A549 (cell line): ENCODE measurements around the gene RUNX2. TPM values are rescaled to one million over a fixed set of nuclear protein-coding genes. Genes with fewer than 3 reads are reported as not detected.

Experiments
- ATAC-seq, 2 experiments: fragments of 200-7000 bp in 1 of 2; fragments of >200 bp in 1 of 2; cut with Nextera tagmentation in 1 of 2; cut with Tn5 transposase in 1 of 2; 3 replicates each; pipeline versions ENCODE4 v1.8.0 to v1.9.1; 2018 to 2020; ENCODE audit warnings: mild to moderate bottlenecking in 1 of 2, moderate library complexity in 1 of 2
- CTCF ChIA-PET: fragments of 300-600 bp; sonication (Branson Sonifier 250); formaldehyde crosslinking; extraction: SDS; loops from one replicate; lab custom pipeline; 2021; ENCODE audit warnings: antibody characterized with exemption, inconsistent platforms; lab: Yijun Ruan, JAX
- POLR2A ChIA-PET: fragments of 350-600 bp; formaldehyde crosslinking; extraction: SDS; loops from one replicate; lab custom pipeline; 2021; ENCODE audit warnings: antibody characterized with exemption, inconsistent platforms; lab: Yijun Ruan, JAX
- DNase-seq, 2 experiments: peaks; one replicate each; pipeline versions ENCODE4 v3.0.0 to v3.0.0-alpha.2; 2011 to 2016; ENCODE audit warnings: low read depth in 1 of 2, low spot score in 1 of 2
- FAIRE-seq: peaks from 2 replicates; lab custom pipeline; 2011; peaks lifted over from hg19 to GRCh38; lab: Jason Lieb, UNC
- H3K27ac ChIP-seq, 2 experiments: fragments of >200 bp; sonication (Bioruptor Twin); formaldehyde crosslinking; 3 replicates each; pipeline ENCODE4 v1.5.1; 2016 to 2017
- H3K4me1 ChIP-seq: fragments of >200 bp; sonication (Bioruptor Twin); formaldehyde crosslinking; 3 replicates; pipeline ENCODE4 v1.6.1; 2016
- H3K4me2 ChIP-seq: fragments of >200 bp; sonication (Bioruptor Twin); formaldehyde crosslinking; 3 replicates; pipeline ENCODE4 v1.6.1; 2016
- H3K4me3 ChIP-seq: fragments of >200 bp; sonication (Bioruptor Twin); formaldehyde crosslinking; 3 replicates; pipeline ENCODE4 v1.5.1; 2016
- H3K9me3 ChIP-seq: fragments of >200 bp; sonication (Bioruptor Twin); formaldehyde crosslinking; 3 replicates; pipeline ENCODE4 v1.6.1; 2016
- CEBPB ChIP-seq, 2 experiments: fragments of >200 bp in 1 of 2; sonication (Bioruptor Twin) in 1 of 2; formaldehyde crosslinking in 1 of 2; IDR thresholded peaks; 2 replicates each; pipeline ENCODE4 v1.6.1; 2012 to 2016
- CHD4 ChIP-seq: fragments of 200-600 bp; sonication (generic); IDR thresholded peaks from 2 replicates; pipeline ENCODE4 v1.6.1; 2016; ENCODE audit warnings: antibody characterized with exemption, mild to moderate bottlenecking, borderline replicate concordance
- EHF ChIP-seq: fragments of 250-450 bp; sonication (Bioruptor Pico); IDR thresholded peaks from 2 replicates; pipeline ENCODE4 v1.5.0; 2020; ENCODE audit warnings: mild to moderate bottlenecking
- EHMT2 ChIP-seq: fragments of 200-600 bp; sonication (generic); IDR thresholded peaks from 2 replicates; pipeline ENCODE4 v1.6.1; 2016; ENCODE audit warnings: antibody characterized with exemption, low read depth, mild to moderate bottlenecking, moderate library complexity
- EP300 ChIP-seq, 2 experiments: fragments of >200 bp; sonication (Bioruptor Twin); formaldehyde crosslinking; IDR thresholded peaks; 2 replicates in 1 of 2; 3 replicates in 1 of 2; pipeline ENCODE4 v1.6.1; 2016 to 2017
- FOSB ChIP-seq: fragments of 250-450 bp; sonication (Bioruptor Pico); IDR thresholded peaks from 2 replicates; pipeline ENCODE4 v1.5.0; 2020; ENCODE audit warnings: mild to moderate bottlenecking, moderate library complexity
- FOXS1 ChIP-seq: fragments of 250-450 bp; sonication (Bioruptor Pico); IDR thresholded peaks from 2 replicates; pipeline ENCODE4 v1.5.0; 2020; ENCODE audit warnings: mild to moderate bottlenecking, moderate library complexity
- JUN ChIP-seq, 2 experiments: fragments of >200 bp; sonication (Bioruptor Twin); formaldehyde crosslinking; IDR thresholded peaks; 2 replicates in 1 of 2; 3 replicates in 1 of 2; pipeline ENCODE4 v1.6.1; 2016 to 2017
- KDM1A ChIP-seq: fragments of 200-600 bp; sonication (generic); IDR thresholded peaks from 2 replicates; pipeline ENCODE4 v1.6.1; 2016; ENCODE audit warnings: low read depth, mild to moderate bottlenecking
- KDM5A ChIP-seq: fragments of 200-600 bp; sonication (generic); IDR thresholded peaks from 2 replicates; pipeline ENCODE4 v1.6.1; 2016; ENCODE audit warnings: antibody characterized with exemption, mild to moderate bottlenecking
- MAFK ChIP-seq: fragments of 450-650 bp; IDR thresholded peaks from 2 replicates; pipeline ENCODE4 v1.6.1; 2014; ENCODE audit not compliant: partially characterized antibody
- MYC ChIP-seq: IDR thresholded peaks from 2 replicates; pipeline ENCODE4 v1.6.1; 2012; ENCODE audit warnings: mild to moderate bottlenecking, inconsistent platforms, low read length, improper control_type of control experiment, borderline replicate concordance
- NFE2L2 ChIP-seq: fragments of 150-350 bp; conservative IDR thresholded peaks from 2 replicates; pipeline ENCODE4 v1.6.1; 2014; ENCODE audit warnings: low read length
- NPAS2 ChIP-seq: fragments of 250-450 bp; sonication (Bioruptor Pico); IDR thresholded peaks from 2 replicates; pipeline ENCODE4 v1.8.0; 2022; ENCODE audit warnings: mild to moderate bottlenecking, moderate library complexity, borderline replicate concordance
- PHF8 ChIP-seq: fragments of 200-600 bp; sonication (generic); IDR thresholded peaks from 2 replicates; pipeline ENCODE4 v1.6.1; 2016; ENCODE audit warnings: low read depth, mild to moderate bottlenecking, antibody characterized with exemption, moderate library complexity, borderline replicate concordance
- POLR2A ChIP-seq: IDR thresholded peaks from 2 replicates; pipeline ENCODE4 v1.6.1; 2012; ENCODE audit warnings: mild to moderate bottlenecking, low read length
- RAD21 ChIP-seq, 2 experiments: fragments of >200 bp in 1 of 2; sonication (Bioruptor Twin) in 1 of 2; formaldehyde crosslinking in 1 of 2; IDR thresholded peaks in 1 of 2; conservative IDR thresholded peaks in 1 of 2; 2 replicates in 1 of 2; 3 replicates in 1 of 2; pipeline ENCODE4 v1.6.1; 2012 to 2018; ENCODE audit warnings: inconsistent platforms in 1 of 2
- RARB ChIP-seq: fragments of 250-450 bp; sonication (Bioruptor Pico); IDR thresholded peaks from 2 replicates; pipeline ENCODE4 v1.8.0; 2021; ENCODE audit warnings: mild to moderate bottlenecking, moderate library complexity
- RFX5 ChIP-seq: fragments of 450-650 bp; IDR thresholded peaks from 2 replicates; pipeline ENCODE4 v1.7.1; 2014; ENCODE audit warnings: antibody characterized with exemption, mild to moderate bottlenecking, moderate library complexity
- RNF2 ChIP-seq: fragments of 200-600 bp; sonication (generic); IDR thresholded peaks from 2 replicates; pipeline ENCODE4 v1.6.1; 2016; ENCODE audit warnings: low read depth, mild to moderate bottlenecking, antibody characterized with exemption, moderate library complexity, borderline replicate concordance
- SMC3 ChIP-seq: fragments of >200 bp; sonication (Bioruptor Twin); formaldehyde crosslinking; IDR thresholded peaks from 3 replicates; pipeline ENCODE4 v1.6.1; 2018; ENCODE audit warnings: inconsistent platforms
- SREBF2 ChIP-seq: fragments of 450-650 bp; IDR thresholded peaks from 2 replicates; pipeline ENCODE4 v1.6.1; 2014; ENCODE audit warnings: mild to moderate bottlenecking, moderate library complexity
- ZNF302 ChIP-seq: fragments of 250-450 bp; sonication (Bioruptor Pico); IDR thresholded peaks from 2 replicates; pipeline ENCODE4 v1.9.0; 2021; ENCODE audit warnings: inconsistent platforms, mild to moderate bottlenecking, moderate library complexity
- ZSCAN20 ChIP-seq: fragments of 250-450 bp; sonication (Bioruptor Pico); IDR thresholded peaks from 2 replicates; pipeline ENCODE4 v1.8.0; 2022; ENCODE audit warnings: mild to moderate bottlenecking, moderate library complexity
- WGBS: methylation state at CpG from one replicate; pipeline ENCODE4 v1.1.6; 2017; ENCODE audit errors: missing lambda C conversion rate; 5-methylcytosine and 5-hydroxymethylcytosine counted together
- polyA plus RNA-seq, 4 experiments: library from polyadenylated mRNA; depleted of rRNA in 3 of 4; stranded (reverse); fragments of >200 nt; fragmentation: RNase III in 1 of 4; extraction: RNeasy Plus Mini Kit Qiagen cat#74134 plus additional on column Dnase treatment in 1 of 4; gene quantifications; 2 replicates in 3 of 4; 3 replicates in 1 of 4; pipeline ENCODE4 v1.2.3, GENCODE V29; 2011 to 2017
- TF ChIP-seq, protein P1 (sequence below): fragments of 250-450 bp; sonication (Bioruptor Pico); IDR thresholded peaks from 2 replicates; pipeline ENCODE4 v1.5.0; 2020; ENCODE audit warnings: low read depth, mild to moderate bottlenecking, moderate library complexity
- TF ChIP-seq, protein P2 (sequence below): fragments of >200 bp; sonication (Bioruptor Twin); formaldehyde crosslinking; IDR thresholded peaks from 3 replicates; pipeline ENCODE4 v1.6.1; 2016
- TF ChIP-seq, protein P3 (sequence below): fragments of 200-600 bp; sonication (generic); IDR thresholded peaks from 2 replicates; pipeline ENCODE4 v1.6.1; 2016; ENCODE audit warnings: antibody characterized with exemption, mild to moderate bottlenecking, moderate library complexity
- TF ChIP-seq, protein P4 (sequence below): fragments of >200 bp; sonication (Bioruptor Twin); formaldehyde crosslinking; IDR thresholded peaks from 3 replicates; pipeline ENCODE4 v1.5.1; 2016
- TF ChIP-seq, protein P5 (sequence below): fragments of 450-650 bp; IDR thresholded peaks from 2 replicates; pipeline ENCODE4 v1.6.1; 2014; ENCODE audit warnings: antibody characterized with exemption
- TF ChIP-seq, protein P6 (sequence below): IDR thresholded peaks from 2 replicates; pipeline ENCODE4 v1.6.1; 2012

RUNX2 gene
- polyA plus RNA-seq, 2 of the 4 experiments (the other 2 are of a cell fraction) = 0.13 to 0.83 TPM

DNA sequence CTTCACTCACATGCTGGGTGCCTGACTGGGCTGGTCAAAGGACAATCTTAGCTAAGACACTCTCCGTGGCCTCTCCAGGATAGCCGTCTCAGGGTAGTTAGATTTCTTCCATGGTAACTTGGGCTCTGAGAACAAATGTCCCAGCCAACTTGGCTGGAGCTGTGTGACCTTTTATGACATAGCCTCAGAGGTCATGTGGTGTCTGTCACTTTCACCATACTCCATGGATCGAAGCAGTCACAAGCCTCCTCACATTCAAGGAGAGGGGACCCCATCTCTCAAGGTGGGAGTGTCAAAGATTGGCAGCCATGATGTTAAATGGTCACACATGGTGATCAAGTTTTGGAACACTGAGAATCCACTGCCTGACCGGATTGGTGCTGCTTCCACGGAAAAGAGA is 240.5 kb downstream of the RUNX2 start:
- WGBS = 66% methylated on average over 5 of the region's 5 CpGs
- no peak for FAIRE-seq
- Histone ChIP-seq H3K4me1 (no peaks in the 10 kb centered on the region), H3K9me3 (no peaks in the 10 kb centered on the region)
- no peak for ATAC-seq
- TF ChIP-seq FOXS1 = no peak
- TF ChIP-seq, protein P1, sequence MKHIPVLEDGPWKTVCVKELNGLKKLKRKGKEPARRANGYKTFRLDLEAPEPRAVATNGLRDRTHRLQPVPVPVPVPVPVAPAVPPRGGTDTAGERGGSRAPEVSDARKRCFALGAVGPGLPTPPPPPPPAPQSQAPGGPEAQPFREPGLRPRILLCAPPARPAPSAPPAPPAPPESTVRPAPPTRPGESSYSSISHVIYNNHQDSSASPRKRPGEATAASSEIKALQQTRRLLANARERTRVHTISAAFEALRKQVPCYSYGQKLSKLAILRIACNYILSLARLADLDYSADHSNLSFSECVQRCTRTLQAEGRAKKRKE (CRISPR knock-in tag) = no peak
- TF ChIP-seq, protein P2, sequence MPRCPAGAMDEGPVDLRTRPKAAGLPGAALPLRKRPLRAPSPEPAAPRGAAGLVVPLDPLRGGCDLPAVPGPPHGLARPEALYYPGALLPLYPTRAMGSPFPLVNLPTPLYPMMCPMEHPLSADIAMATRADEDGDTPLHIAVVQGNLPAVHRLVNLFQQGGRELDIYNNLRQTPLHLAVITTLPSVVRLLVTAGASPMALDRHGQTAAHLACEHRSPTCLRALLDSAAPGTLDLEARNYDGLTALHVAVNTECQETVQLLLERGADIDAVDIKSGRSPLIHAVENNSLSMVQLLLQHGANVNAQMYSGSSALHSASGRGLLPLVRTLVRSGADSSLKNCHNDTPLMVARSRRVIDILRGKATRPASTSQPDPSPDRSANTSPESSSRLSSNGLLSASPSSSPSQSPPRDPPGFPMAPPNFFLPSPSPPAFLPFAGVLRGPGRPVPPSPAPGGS = no peak
- no peak for TF ChIP-seq ZSCAN20 (CRISPR knock-in tag)
- no peak for TF ChIP-seq FOSB (CRISPR knock-in tag)
- TF ChIP-seq, protein P3, sequence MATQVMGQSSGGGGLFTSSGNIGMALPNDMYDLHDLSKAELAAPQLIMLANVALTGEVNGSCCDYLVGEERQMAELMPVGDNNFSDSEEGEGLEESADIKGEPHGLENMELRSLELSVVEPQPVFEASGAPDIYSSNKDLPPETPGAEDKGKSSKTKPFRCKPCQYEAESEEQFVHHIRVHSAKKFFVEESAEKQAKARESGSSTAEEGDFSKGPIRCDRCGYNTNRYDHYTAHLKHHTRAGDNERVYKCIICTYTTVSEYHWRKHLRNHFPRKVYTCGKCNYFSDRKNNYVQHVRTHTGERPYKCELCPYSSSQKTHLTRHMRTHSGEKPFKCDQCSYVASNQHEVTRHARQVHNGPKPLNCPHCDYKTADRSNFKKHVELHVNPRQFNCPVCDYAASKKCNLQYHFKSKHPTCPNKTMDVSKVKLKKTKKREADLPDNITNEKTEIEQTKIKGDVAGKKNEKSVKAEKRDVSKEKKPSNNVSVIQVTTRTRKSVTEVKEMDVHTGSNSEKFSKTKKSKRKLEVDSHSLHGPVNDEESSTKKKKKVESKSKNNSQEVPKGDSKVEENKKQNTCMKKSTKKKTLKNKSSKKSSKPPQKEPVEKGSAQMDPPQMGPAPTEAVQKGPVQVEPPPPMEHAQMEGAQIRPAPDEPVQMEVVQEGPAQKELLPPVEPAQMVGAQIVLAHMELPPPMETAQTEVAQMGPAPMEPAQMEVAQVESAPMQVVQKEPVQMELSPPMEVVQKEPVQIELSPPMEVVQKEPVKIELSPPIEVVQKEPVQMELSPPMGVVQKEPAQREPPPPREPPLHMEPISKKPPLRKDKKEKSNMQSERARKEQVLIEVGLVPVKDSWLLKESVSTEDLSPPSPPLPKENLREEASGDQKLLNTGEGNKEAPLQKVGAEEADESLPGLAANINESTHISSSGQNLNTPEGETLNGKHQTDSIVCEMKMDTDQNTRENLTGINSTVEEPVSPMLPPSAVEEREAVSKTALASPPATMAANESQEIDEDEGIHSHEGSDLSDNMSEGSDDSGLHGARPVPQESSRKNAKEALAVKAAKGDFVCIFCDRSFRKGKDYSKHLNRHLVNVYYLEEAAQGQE = no peak
- TF ChIP-seq EHF (CRISPR knock-in tag) = no peak
- TF ChIP-seq MAFK = no peak
- no peak for TF ChIP-seq NPAS2 (CRISPR knock-in tag)
- TF ChIP-seq EP300 (IDR thresholded peaks at IDR 0.05) = no peak
- no peak for TF ChIP-seq SREBF2
- no peak for TF ChIP-seq RAD21 (conservative IDR thresholded peaks at IDR 0.05 in 1 of 2, IDR thresholded peaks at IDR 0.05 in 1 of 2)
- no peak for TF ChIP-seq KDM1A
- TF ChIP-seq, protein P4, sequence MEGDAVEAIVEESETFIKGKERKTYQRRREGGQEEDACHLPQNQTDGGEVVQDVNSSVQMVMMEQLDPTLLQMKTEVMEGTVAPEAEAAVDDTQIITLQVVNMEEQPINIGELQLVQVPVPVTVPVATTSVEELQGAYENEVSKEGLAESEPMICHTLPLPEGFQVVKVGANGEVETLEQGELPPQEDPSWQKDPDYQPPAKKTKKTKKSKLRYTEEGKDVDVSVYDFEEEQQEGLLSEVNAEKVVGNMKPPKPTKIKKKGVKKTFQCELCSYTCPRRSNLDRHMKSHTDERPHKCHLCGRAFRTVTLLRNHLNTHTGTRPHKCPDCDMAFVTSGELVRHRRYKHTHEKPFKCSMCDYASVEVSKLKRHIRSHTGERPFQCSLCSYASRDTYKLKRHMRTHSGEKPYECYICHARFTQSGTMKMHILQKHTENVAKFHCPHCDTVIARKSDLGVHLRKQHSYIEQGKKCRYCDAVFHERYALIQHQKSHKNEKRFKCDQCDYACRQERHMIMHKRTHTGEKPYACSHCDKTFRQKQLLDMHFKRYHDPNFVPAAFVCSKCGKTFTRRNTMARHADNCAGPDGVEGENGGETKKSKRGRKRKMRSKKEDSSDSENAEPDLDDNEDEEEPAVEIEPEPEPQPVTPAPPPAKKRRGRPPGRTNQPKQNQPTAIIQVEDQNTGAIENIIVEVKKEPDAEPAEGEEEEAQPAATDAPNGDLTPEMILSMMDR = no peak
- TF ChIP-seq CEBPB (IDR thresholded peaks at IDR 0.05) = no peak
- TF ChIP-seq KDM5A = no peak
- no peak for TF ChIP-seq RARB (CRISPR knock-in tag)
- TF ChIP-seq POLR2A = no peak
- no peak for TF ChIP-seq RFX5
- TF ChIP-seq, all 56 proteins: peak for 0
- no peak for DNase-seq
- POLR2A ChIA-PET = no interaction called here
- no peak overlapping the region for H3K4me3 ChIP-seq
- CTCF ChIA-PET = no interaction called here
- no peak overlapping the region for H3K27ac ChIP-seq
- H3K4me2 ChIP-seq = no peak overlapping the region

DNA sequence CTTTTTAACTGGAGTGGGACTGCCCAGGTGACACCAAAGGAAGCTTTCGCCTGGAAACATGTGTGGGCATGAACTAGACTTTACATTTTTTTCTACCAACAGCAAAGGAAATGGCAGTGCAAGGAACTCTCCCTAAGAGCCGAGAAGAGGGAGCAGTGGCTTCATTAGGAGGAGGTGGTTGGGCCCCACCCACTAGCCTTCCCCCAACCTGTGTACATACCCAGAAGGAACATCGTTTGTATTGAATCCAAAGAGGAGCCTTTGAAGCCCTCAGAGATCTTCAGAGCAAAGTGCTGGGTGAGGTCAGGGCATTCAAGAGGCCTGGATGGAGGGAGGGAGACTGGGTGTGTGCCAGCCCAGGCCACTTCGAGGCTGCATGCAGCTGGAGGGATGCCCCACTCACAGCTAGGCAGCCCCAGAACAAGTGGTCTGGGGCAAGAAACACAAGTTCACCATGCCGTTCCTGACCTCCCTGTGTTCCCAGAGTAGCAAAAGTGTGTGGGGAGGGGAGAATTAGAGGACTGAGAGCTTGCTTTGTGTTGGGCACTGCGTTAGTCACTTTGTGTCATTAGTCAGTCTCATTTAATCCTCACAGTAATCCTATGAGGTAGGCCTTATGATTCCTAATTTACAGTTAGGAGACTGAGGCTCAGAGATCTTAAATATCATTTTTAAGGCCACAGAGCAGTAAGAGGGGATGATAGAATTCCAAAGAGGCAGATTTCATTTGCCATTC is 241.2 kb downstream of the RUNX2 start:
- ChIA-PET CTCF (no interaction called here), POLR2A (no interaction called here)
- Histone ChIP-seq H3K4me2 (no peak overlapping the region), H3K9me3 (no peaks in the 10 kb centered on the region), H3K4me1 (no peaks in the 10 kb centered on the region), H3K27ac (no peak overlapping the region; a peak in 1 of 6 replicates), H3K4me3 (no peak overlapping the region)
- 57% methylated on average over 6 of the region's 6 CpGs for WGBS
- DNase-seq (no peak), FAIRE-seq (no peak), ATAC-seq (no peak)
- TF ChIP-seq RFX5 (no peak), SREBF2 (no peak), JUN (IDR thresholded peaks at IDR 0.05) (no peak), RARB (CRISPR knock-in tag) (no peak), PHF8 (no peak), EHMT2 (no peak), NFE2L2 (no peak), SMC3 (no peak), CHD4 (no peak), KDM5A (no peak), ZSCAN20 (CRISPR knock-in tag) (no peak), ZNF302 (no peak), RNF2 (no peak), FOSB (CRISPR knock-in tag) (no peak), MYC (no peak)
- TF ChIP-seq, protein P5, sequence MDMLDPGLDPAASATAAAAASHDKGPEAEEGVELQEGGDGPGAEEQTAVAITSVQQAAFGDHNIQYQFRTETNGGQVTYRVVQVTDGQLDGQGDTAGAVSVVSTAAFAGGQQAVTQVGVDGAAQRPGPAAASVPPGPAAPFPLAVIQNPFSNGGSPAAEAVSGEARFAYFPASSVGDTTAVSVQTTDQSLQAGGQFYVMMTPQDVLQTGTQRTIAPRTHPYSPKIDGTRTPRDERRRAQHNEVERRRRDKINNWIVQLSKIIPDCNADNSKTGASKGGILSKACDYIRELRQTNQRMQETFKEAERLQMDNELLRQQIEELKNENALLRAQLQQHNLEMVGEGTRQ = no peak
- TF ChIP-seq, protein P6, sequence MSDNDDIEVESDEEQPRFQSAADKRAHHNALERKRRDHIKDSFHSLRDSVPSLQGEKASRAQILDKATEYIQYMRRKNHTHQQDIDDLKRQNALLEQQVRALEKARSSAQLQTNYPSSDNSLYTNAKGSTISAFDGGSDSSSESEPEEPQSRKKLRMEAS = no peak
